ENCODE results near the gene VAPA.

Gene VAPA

GRCh38 chr18:10008006-10008647 lies 94.3 kb downstream of the VAPA start:
- DNase-seq, result no peak
